ENCODE results near the gene ETV3.

The ETV3 gene

GRCh38 chr1:157154940-157155514 is 16.8 kb upstream of the ETV3 start:
- Histone ChIP-seq H3K27me3 (ENCODE audit: low read depth, low read length) (peaks cover 14% of the 10 kb centered on the region), H3K4me3 (ENCODE audit: low read length) (no peak overlapping the region), H3K4me1 (ENCODE audit: low read length) (peaks cover 28% of the 10 kb centered on the region), H3K27ac (ENCODE audit: low read length) (no peak overlapping the region), H3K9ac (ENCODE audit: low read length) (peak overlapping the region; percentile 55; the same call in 1 of the 2 replicates), H4K20me1 (ENCODE audit: insufficient read depth, low read length) (no peaks in the 10 kb centered on the region), H3K79me2 (ENCODE audit: low read length) (no peaks in the 10 kb centered on the region), H3K4me2 (ENCODE audit: low read length) (peak overlapping the region; percentile 88), H2AFZ (ENCODE audit: low read depth, low read length) (0 out of 2 replicates have a peak overlapping the region, but pooled peaks have one; percentile 10), H3K36me3 (replicated peaks; ENCODE audit: low read depth, low read length) (no peaks in the 10 kb centered on the region), H3K9me3 (ENCODE audit: insufficient read depth, low read length) (no peaks in the 10 kb centered on the region)
- TF ChIP-seq EZH2phosphoT487 (IDR thresholded peaks at IDR 0.05; ENCODE audit: low read depth) (no peak), CTCF (IDR thresholded peaks at IDR 0.05; ENCODE audit: low read depth, low read length) (no peak)

GRCh38 chr1:157154291-157154690 is 16.1 kb upstream of the ETV3 start:
- Histone ChIP-seq H3K36me3 (replicated peaks; ENCODE audit: low read depth, low read length) (no peaks in the 10 kb centered on the region), H3K4me2 (ENCODE audit: low read length) (peak overlapping the region; percentile 88; the same call in 1 of the 2 replicates), H3K9ac (ENCODE audit: low read length) (no peak overlapping the region), H3K4me1 (ENCODE audit: low read length) (peaks cover 28% of the 10 kb centered on the region), H3K79me2 (ENCODE audit: low read length) (no peaks in the 10 kb centered on the region), H2AFZ (ENCODE audit: low read depth, low read length) (no peak overlapping the region), H4K20me1 (ENCODE audit: insufficient read depth, low read length) (no peaks in the 10 kb centered on the region), H3K27me3 (ENCODE audit: low read depth, low read length) (peaks cover 14% of the 10 kb centered on the region), H3K4me3 (ENCODE audit: low read length) (no peak overlapping the region), H3K27ac (ENCODE audit: low read length) (no peak overlapping the region), H3K9me3 (ENCODE audit: insufficient read depth, low read length) (no peaks in the 10 kb centered on the region)
- TF ChIP-seq EZH2phosphoT487 (IDR thresholded peaks at IDR 0.05; ENCODE audit: low read depth) (no peak), CTCF (IDR thresholded peaks at IDR 0.05; ENCODE audit: low read depth, low read length) (no peak)

GRCh38 chr1:157153746-157154145 is 15.6 kb upstream of the ETV3 start:
- Histone ChIP-seq H3K4me1 (ENCODE audit: low read length) (peaks cover 31% of the 10 kb centered on the region), H3K27ac (ENCODE audit: low read length) (no peak overlapping the region), H4K20me1 (ENCODE audit: insufficient read depth, low read length) (no peaks in the 10 kb centered on the region), H3K4me3 (ENCODE audit: low read length) (no peak overlapping the region), H3K9me3 (ENCODE audit: insufficient read depth, low read length) (no peaks in the 10 kb centered on the region), H3K36me3 (replicated peaks; ENCODE audit: low read depth, low read length) (no peaks in the 10 kb centered on the region), H3K4me2 (ENCODE audit: low read length) (no peak overlapping the region), H3K27me3 (ENCODE audit: low read depth, low read length) (peaks cover 14% of the 10 kb centered on the region), H3K9ac (ENCODE audit: low read length) (no peak overlapping the region), H2AFZ (ENCODE audit: low read depth, low read length) (no peak overlapping the region), H3K79me2 (ENCODE audit: low read length) (no peaks in the 10 kb centered on the region)
- TF ChIP-seq EZH2phosphoT487 (IDR thresholded peaks at IDR 0.05; ENCODE audit: low read depth) = no peak
- TF ChIP-seq CTCF (IDR thresholded peaks at IDR 0.05; ENCODE audit: low read depth, low read length) = no peak

GRCh38 chr1:157152510-157152909 is 14.3 kb upstream of the ETV3 start:
- Histone ChIP-seq H3K27ac (ENCODE audit: low read length) (no peak overlapping the region), H3K4me3 (ENCODE audit: low read length) (no peak overlapping the region), H3K79me2 (ENCODE audit: low read length) (no peaks in the 10 kb centered on the region), H3K4me2 (ENCODE audit: low read length) (no peak overlapping the region), H3K9ac (ENCODE audit: low read length) (no peak overlapping the region), H3K9me3 (ENCODE audit: insufficient read depth, low read length) (no peaks in the 10 kb centered on the region), H3K4me1 (ENCODE audit: low read length) (peaks cover 44% of the 10 kb centered on the region), H2AFZ (ENCODE audit: low read depth, low read length) (no peak overlapping the region), H3K36me3 (replicated peaks; ENCODE audit: low read depth, low read length) (no peaks in the 10 kb centered on the region), H3K27me3 (ENCODE audit: low read depth, low read length) (peaks cover 8% of the 10 kb centered on the region), H4K20me1 (ENCODE audit: insufficient read depth, low read length) (no peaks in the 10 kb centered on the region)
- no peak for TF ChIP-seq EZH2phosphoT487 (IDR thresholded peaks at IDR 0.05; ENCODE audit: low read depth)
- TF ChIP-seq CTCF (IDR thresholded peaks at IDR 0.05; ENCODE audit: low read depth, low read length) = no peak
